HuH-7.5 (cell line): ENCODE data around the gene NKPD1.

Experiments used
- DNase-seq: peaks from one replicate; pipeline ENCODE4 v3.0.0; 2011; ENCODE audit warnings: low spot score

NKPD1 gene

GRCh38 chr19:45115809-45116615 lies 44.8 kb downstream of the NKPD1 start:
- DNase-seq: no peak

- DNase-seq: no peak
Measured at GRCh38 chr19:45114116-45114515, 46.7 kb downstream of the NKPD1 start.

GRCh38 chr19:45113628-45114027 lies 47.2 kb downstream of the NKPD1 start:
- no peak for DNase-seq

DNA sequence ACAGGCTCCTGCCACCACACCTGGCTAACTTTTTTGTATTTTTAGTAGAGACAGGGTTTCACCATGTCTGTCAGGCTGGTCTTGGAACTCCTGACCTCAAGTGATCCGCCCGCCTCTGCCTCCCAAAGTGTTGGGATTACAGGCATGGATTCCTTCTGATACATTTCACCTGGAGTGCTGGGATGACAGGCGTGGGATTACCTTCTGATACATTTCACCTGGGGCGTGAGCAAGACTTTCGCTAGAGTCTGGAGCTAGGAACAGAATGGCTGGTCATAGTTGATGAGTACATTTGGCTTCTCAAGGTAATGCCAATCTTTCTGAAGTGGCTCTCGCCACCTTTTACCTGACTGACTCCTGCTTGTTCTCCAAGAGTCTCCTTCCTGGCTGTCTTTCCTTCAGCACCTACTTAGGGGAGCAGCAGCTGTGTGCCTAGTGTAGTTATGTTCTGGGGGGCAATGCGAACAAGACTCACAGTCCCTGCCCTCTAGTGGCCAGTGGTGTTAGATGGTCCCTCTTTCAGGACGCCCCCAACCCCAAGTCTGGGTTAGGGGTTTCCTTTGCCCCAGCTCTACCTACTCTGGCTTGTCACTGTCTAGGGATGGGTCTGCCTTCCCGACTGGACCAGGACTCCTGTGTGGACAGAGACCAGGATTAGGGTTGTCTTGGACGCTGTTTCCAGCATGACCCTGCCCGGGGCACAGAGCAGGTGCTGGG lies 48.5 kb downstream of the NKPD1 start:
- DNase-seq: no peak
